GF-D8 (cell line): ENCODE measurements around the gene DDX41.
A peak's percentile ranks its signal among the peaks of the same experiment; 100 is the strongest.

Source experiments
- DNase-seq: peaks from one replicate; lab custom pipeline; 2025; lab: John Stamatoyannopoulos, UW

The DDX41 gene

GRCh38 chr5:177513500-177513899, 3.3 kb downstream of the DDX41 start:
- DNase-seq, result no peak

- no peak for DNase-seq
Observed at GRCh38 chr5:177512736-177513380, 3.9 kb downstream of the DDX41 start.

DNA sequence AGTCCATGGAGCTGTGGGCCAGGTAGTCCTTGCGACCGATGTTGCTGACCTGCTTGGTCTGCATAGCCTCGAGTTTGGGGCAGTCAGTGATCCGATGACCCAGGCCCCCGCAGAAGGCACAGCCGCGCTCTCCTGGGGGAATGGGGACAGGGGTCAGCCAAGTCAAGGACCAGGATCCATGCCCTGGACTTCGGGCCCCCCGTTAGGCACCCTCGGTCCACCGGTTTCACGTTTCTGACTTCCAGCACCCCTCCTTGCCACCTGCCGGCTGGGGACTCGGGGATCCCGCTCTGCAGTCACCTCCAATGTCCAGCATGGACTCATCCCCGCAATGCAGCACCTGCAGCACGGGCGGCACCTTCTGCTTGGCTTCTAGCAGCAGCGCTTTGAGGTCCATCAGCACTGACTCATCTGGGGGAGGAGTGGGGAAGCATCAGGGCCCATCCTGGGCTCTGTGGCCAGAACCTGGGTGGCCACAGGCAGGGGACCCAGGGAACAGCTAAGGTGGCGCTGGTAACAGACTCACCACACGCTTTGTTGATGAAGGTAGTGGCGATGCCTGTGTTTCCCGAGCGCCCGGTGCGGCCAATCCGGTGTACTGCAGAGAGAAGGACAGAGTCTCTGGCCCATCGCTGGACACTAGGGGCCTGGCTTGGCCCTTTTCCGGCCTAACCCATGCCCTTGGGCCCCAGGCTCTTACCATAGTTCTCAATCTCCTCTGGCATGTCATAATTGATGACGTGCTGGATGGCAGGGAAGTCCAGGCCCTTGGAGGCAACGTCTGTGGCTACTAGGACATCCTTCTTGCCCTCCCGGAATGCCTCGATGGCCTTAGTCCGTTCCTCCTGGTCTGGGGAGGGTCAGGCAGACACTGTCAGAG, 4.7 kb downstream of the DDX41 start:
- no peak for DNase-seq

DNA sequence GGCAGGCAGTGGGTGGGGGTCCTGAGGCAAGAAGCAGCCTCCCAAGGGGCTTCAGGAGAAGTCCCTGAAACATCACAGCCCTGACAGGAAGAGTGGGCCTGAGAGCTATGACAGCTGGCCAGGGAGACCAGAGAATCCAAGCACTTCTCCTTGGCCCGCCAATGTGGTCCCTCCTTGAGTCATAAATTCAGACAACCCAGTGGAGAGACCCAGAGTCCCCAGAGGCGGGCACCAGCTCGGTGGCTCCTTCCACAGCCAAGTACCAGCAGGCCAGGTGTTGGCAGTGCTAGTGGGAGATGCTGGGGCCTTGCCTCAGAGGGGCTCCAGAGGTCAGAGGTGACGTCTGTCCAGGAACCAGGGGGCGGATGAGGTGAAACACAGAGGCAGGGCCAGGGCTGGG, 5.6 kb downstream of the DDX41 start:
- DNase-seq, result no peak

GRCh38 chr5:177510567-177511053, 6.2 kb downstream of the DDX41 start:
- peak; percentile 97 for DNase-seq

GRCh38 chr5:177509991-177510566, 6.7 kb downstream of the DDX41 start:
- DNase-seq, result peak; percentile 57

GRCh38 chr5:177509381-177509951, 7.3 kb downstream of the DDX41 start, which contains the start of gene DOK3:
TSS of gene DOK3 (minus strand) at chr5:177509826. CDS start at chr5:177509540, 286 bp downstream.
- peak; percentile 16 for DNase-seq

DNA sequence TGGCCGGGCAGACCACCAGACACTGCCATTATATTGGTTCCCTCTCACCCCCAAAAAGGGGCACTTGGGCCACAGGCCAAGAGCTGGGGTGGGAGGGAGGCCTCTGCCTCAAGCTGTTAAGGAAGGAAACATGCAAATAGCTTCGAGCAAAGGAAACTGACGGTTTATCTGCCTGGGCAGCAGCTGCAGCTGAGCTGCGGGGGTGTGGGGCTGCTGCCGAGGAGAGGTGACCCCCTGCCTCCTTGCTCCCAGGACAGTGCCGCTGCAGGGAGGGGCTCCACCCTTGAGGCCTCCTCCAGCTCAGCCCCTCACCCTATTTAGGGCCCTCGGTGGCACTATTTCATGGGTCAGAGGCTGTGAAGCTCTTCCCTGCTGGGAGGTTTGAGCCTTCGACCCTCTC, 7.9 kb downstream of the DDX41 start:
- DNase-seq, result peak; percentile 58

GRCh38 chr5:177508221-177508611, 8.5 kb downstream of the DDX41 start:
- no peak for DNase-seq

DNA sequence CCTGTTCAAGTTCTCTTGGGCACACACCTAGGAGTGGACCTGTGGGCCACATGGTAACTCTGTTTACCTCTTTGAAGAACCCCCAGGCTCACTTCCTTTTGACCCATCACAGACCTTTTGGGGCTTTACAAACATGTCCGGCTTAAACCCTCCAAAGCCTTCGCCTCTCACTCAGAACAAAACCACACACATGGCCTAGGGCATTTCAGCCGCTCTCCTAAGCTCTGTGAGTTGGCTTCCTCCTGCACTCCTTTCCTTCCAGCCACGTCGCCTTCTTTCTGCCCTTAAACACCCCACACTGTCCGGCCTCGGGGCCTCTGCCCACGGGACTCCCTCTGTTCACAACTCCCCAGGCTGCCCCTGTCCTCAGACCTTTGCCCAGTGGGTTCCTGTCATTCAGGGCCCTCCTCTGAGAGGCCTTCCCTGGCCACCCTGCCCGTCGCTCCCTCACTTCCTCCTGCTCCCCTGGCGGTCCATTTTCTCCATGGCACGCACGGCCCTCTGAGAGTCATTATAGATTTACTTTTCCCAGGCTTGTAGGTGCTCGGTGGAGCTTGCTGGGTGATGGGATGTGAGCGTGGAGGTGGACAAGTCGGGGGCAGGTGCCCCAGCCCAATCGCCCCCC, 9.1 kb downstream of the DDX41 start:
- DNase-seq, result peak; percentile 21

DNA sequence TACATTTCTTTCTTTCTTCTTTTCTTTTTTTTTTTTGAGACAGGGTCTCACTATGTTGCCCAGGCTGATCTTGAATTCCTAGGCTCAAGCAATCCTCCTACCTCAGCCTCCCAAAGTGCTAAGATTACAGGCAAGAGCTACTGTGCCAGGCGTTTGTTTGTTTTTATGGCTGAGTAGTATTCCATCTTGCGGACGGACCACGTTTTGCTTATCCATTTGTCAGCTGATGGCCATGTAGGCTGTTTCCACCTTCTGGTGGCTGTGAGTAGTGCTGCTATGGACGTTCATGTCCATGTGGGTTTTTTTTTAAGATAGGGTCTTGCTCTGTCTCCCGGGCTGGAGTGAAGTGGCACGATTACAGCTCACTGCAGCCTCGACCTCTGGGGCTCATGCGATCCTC, 9.6 kb downstream of the DDX41 start:
- peak; percentile 4 for DNase-seq

DNA sequence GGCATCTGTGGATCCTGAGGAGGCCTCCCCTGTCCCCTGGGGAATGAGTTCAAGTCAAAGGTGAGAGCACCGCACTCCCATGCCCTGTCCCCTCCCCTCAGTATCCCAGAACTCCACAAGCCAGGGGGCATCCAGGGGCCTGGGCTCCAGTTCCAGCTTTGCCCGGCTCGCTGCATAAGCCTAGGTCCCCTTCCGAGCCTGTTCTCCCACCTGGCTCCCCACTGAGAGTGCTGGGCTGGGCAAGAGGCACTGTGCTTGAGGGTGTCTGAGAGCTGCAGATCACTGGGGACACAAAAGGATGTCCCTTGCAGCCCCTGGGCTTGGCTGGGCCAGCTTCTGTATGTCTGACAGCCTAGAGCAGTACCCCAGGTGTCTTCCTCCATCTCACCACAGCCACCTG, 11.7 kb downstream of the DDX41 start:
- no peak for DNase-seq

DNA sequence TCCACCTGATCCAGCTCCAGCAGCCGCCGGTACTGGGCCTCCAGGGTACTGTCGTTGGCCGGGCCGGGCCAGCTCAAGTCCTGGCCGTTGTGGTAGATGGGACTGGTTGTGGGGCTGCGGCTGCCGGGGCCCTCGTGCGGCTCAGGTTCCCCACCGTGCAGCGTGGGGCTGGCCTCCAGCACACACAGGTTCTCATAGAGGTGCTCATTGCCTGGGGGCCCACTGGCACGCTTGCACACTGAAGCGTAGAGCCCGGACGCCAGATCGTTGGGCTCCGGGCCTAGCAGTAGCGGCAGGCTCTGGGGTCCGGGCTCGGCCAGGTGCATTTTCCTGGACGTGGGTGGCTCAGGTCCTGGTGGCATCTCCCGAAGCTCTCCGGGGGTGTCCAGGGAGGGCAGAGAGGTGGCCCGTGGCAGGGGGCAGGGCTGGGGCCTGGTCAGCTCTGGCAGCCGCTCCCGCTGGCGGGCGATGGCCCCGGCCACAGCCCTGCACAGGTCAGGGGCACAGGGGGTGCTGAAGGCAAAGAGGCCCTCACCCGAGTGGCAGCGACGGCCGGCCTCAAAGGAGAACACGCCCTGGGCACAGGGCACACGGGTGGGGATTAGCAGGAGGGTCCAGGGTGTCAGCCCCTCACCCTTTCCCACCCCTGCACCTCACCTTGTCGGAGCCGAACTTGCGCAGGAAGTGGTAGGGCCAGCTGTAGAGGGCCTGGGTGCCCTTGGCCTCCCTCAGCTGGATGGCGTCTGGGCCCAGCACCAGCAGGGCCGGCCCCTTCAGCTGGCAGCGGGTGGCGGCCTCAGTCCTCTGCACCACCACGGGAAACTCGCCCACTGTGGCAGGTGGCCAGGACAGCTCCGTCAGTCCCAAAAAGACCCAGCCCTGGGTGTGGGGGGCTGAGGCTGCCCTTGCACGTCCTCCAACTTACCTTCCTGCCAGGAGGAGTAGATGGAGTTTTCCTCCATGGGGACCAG, 12.4 kb downstream of the DDX41 start:
- no peak for DNase-seq

DNA sequence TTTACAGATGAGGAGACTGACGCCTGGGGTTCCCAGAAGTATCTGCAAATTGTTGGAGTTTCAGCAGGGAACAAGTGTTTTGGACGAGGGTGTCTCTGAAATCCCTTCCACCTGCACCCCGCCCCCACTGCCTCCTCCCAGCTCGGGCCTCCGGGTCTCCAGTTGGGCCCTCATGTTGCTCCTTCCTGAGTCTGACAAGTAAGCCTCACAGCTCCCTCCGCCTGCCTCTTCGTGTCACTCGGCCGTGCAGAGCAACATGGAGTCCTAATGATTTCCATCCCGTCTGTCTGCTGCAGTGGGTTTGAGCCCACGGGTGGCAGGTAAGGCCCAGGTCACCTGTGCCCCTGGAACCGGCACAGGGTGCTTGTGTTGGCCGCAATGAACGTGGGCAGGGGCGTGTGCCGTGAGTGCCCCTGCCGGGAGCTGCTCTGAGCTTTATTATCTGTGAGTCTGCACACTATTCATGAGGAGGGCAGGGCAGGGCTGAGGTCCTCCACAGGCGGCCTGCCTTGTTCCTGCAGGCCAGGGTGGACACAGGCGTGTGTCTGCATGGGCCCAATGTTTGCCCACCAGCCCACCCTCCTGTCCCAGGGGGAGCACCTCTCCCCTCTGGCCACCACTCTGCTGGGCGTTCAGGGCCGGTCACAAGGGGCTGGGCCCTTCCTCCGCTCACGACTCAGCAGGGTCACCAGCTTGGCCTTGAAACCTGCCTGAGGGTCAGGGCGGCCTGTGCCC, 13.2 kb downstream of the DDX41 start:
- DNase-seq, result no peak

DNA sequence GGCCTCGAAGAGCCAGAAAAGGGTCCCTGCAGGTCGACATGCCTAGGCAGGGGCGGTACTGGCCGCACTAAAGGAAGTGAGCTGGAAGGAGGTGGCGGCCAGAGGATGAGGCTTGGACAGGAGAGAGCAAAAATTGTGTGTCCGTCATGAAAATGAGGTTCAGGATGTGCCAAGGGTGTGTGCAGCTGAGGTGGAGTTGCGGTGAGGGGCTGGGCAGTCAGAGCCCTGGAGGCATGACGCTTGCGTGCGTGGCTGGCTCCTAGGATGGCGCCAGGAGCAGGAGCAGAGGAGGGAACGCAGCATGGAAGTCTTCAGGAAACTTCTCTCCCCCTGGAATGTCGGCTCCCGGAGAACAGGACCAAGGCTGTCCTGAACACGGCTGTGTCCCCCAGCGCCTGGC, 13.9 kb downstream of the DDX41 start:
- DNase-seq, result no peak

DNA sequence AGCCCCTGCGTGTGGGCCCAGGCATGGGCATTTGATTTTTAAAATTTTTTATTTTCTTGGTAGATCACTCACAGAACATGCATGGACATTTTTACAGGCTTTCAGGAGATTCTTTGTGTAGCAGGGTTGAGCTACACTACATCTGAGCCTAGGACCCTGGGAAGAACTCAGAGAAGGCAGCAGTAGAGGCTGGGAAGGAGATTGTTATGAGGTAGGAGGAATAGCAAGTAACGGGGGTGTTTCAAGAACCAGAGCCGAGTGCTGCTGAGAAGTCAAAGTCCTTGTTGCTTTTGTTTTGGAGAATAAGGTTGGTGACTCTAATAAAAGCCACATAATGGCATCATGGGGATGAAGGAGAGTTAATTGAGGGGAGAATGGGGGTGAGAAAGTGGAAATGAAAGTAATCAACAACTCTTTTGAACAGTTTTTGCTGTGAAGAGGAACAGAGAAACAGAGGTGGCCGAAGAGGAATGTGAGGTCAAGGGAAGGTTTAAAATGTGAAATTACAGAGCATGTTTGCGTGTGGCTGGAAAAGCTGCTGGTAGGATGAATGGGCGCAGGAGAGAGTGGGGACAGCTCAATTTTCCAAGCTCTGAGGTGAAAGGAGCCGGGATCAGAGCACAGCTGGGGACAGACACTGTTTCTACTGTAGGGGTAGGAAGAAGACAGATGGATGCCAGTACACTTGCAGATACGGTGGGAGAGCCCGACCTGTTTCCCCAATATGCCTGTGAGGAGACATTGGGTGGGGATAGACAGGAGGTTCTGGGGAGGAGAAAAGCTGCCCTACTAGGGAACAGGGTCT, 14.7 kb downstream of the DDX41 start:
- no peak for DNase-seq

- peak; percentile 30 for DNase-seq
Observed at GRCh38 chr5:177500685-177501522, 15.9 kb downstream of the DDX41 start.

DNA sequence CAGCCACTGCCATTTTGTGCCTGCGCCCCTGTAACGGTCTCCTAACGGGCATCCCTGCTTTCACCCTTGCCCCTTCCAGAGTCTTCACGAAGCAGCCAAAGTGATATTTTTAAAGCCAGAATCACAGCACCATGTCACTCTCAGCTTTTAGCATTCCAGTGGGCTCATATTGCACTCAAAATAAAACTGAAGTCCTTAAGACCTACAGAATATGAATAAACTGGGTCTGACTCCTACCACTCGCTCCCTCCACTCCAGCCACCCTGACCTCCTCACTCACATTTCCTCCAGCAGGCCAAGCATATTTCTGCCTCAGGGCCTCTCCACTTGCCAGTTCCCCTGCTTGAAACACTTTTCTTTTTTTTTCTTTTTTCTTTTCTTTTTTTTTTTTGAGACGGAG, 16.9 kb downstream of the DDX41 start:
- DNase-seq, result no peak
